Right ventricle myocardium inferior (tissue), 1 donor: ENCODE results near the gene CEBPB. TPM values are rescaled to one million over a fixed set of nuclear protein-coding genes. Genes with fewer than 3 reads are reported as not detected.

Experiments used
- ATAC-seq: fragments of 200-7000 bp; cut with Tn5 transposase; one replicate; pipeline ENCODE4 v1.9.1; 2020; ENCODE audit warnings: mild to moderate bottlenecking, moderate library complexity
- DNase-seq: peaks from one replicate; pipeline ENCODE4 v3.0.0; 2021; ENCODE audit errors: missing footprints
- intact Hi-C: fragments of 100-400 bp; cut with DNase I; formaldehyde crosslinking; loops from one replicate; pipeline ENCODE4 v1.11.0; 2022
- total RNA-seq: library from RNA; stranded (reverse); fragmentation: NEBNext Ultra II Directional; extraction: Animal tissue kit (Norgen Biotek cat#: 25700); gene quantifications from one replicate; pipeline ENCODE4 v1.2.1, GENCODE V29; 2021
- donor health status: DM: no; HTN: yes; CAD: no; lungs with severe emphysema.

Gene CEBPB
- total RNA-seq, 1 donor from 2014 or later: 62.4 TPM

- DNase-seq: peak; percentile 84
- no peak for ATAC-seq
- intact Hi-C loops: loop anchor here (1.0 to 10.0 kb wide), 4 partner anchors 209 to 555 kb away; no protein-coding TSS in a partner anchor
These were observed 864 bp upstream of the CEBPB start for GRCh38 chr20:50189681-50190250.

GRCh38 chr20:50191065-50191543 lies 474 bp downstream of the CEBPB start:
- intact Hi-C loops: loop anchor here (2.0 kb wide), 1 partner anchor 208 kb away; no protein-coding TSS in a partner anchor
- ATAC-seq: peak; percentile 2
- DNase-seq: peak; percentile 91

GRCh38 chr20:50191544-50192363 lies 1.1 kb downstream of the CEBPB start:
- intact Hi-C loops: loop anchor here (2.0 kb wide), 2 partner anchors 87 to 207 kb away; no protein-coding TSS in a partner anchor
- no peak for DNase-seq
- peak; percentile 0 for ATAC-seq

- ATAC-seq: peak; percentile 39
These were observed 2.0 kb downstream of the CEBPB start for GRCh38 chr20:50192364-50193198.

DNA sequence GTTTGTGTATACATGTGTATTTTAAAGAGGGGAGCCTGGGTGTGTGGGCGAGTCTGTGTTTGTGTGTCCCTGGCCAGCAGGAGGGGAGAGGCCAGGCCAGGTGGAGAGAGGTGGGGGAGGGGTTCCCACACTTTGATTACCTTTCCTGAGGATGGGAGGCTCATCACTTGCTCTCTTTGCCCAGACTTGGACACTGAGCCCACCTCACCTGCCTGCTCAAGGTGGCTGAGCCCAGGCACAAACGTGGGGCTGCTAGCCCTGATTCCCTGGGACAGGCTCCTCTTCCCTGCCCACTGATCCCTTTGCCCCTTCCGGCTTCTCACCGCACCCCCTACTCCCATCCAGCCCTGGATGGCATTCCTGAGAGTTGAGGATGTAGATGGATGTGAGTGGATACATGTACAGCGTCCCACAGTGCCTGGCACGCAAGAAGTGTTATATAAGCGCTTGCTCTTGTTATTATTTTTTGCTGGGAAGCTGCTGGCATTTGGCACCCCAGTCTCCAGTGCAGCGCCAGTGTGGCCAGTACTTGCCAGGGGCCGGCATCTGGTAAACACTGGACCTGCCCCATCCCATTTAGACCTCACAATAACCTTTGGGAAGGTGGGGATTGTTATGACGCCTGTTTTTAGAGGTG lies 2.7 kb downstream of the CEBPB start:
- DNase-seq (no peak), ATAC-seq (no peak)
- intact Hi-C loops: loop anchor here (2.0 kb wide), 1 partner anchor 85 kb away; no protein-coding TSS in a partner anchor

More at GRCh38 chr20:50192364-50193198, 2.0 kb downstream of the CEBPB start:
- peak; percentile 92 for DNase-seq
- intact Hi-C loops: loop anchor here (2.0 kb wide), 1 partner anchor 86 kb away; no protein-coding TSS in a partner anchor

- ATAC-seq: no peak
- intact Hi-C loops: loop anchor here (2.0 kb wide), 1 partner anchor 85 kb away; no protein-coding TSS in a partner anchor
- no peak for DNase-seq
These were observed 3.3 kb downstream of the CEBPB start for GRCh38 chr20:50193836-50194421.

- ATAC-seq (no peak), DNase-seq (no peak)
- intact Hi-C loops: no loop called here
These were observed 3.8 kb downstream of the CEBPB start for GRCh38 chr20:50194422-50194830.

GRCh38 chr20:50194831-50195523 lies 4.3 kb downstream of the CEBPB start:
- no peak for DNase-seq
- ATAC-seq: no peak
- intact Hi-C loops: no loop called here

GRCh38 chr20:50195524-50196120 lies 5.0 kb downstream of the CEBPB start:
- ATAC-seq (no peak), DNase-seq (no peak)
- intact Hi-C loops: no loop called here

- intact Hi-C loops: no loop called here
These were observed 5.6 kb downstream of the CEBPB start for GRCh38 chr20:50196248-50196647.

DNA sequence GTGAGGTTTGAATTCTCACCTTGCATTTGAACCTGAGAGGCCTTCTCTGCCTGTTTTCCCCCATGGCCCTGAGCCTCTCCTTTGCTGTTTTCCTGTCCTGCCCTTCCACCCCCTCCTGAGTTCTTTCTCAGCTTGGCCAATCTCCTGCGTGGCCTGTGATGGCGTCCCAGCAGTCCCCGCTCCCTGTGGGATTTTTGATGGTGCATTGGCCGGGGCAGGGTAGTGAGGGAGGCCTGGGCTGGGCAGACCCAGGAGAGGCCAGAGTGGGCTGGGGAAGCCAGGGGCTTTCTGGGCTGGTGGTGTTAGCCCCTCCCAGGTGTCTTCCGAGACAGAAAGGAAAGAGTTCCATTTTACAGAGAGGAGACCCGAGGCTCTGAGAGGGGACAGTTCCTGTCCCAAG lies 6.3 kb downstream of the CEBPB start:
- ATAC-seq (no peak), DNase-seq (no peak)
- intact Hi-C loops: no loop called here

More at GRCh38 chr20:50196248-50196647, 5.6 kb downstream of the CEBPB start:
- ATAC-seq (no peak), DNase-seq (no peak)

GRCh38 chr20:50197463-50198179 lies 7.0 kb downstream of the CEBPB start:
- intact Hi-C loops: no loop called here
- no peak for DNase-seq
- ATAC-seq: no peak

DNA sequence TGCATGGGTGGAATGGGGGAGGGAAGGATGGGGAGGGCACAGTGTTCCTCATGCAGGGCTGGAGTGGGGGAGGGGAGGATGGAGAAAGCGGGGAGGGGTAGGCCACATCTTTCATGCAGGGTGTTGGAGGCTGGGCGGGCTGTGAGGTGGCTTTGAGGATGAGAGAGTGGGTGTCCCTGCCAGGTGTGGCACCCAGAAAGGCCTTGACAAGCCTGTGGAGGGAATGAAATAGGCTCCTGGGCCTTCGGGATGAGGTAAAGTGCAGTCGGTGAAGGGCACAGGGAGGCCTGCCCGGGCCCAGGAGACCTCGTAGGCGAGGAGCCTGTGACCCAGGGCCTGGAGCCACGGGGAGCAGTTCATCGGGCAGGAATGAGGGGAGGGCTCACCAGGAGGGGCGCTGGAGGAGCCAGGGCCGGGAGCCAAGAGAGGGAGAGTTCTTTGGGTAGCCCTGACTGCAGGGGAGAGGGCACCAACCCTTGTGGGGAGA lies 7.6 kb downstream of the CEBPB start:
- intact Hi-C loops: no loop called here
- ATAC-seq (no peak), DNase-seq (no peak)

- ATAC-seq: no peak
- intact Hi-C loops: no loop called here
These were observed 8.1 kb downstream of the CEBPB start for GRCh38 chr20:50198716-50199115.

DNA sequence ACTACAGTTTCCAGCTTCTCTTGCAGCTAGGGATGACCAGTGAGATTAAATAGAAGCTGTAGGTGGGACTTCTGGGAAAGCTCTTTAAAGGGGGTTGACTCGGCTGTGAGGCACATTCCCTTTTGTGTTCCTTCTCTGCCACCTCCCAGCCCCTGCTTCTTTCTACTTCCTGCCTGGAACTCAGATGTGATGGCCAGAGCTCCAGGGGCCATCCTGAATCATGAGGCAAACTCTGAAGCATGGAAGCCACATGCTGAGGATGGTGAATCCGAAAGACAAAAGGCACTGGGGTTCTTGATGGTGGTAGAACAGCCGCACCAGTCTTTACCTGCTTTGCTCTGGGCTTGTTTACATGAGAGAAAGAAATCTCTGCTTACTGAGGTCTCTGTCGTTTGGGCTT lies 9.1 kb downstream of the CEBPB start:
- DNase-seq: no peak
- no peak for ATAC-seq
- intact Hi-C loops: no loop called here

More at GRCh38 chr20:50198716-50199115, 8.1 kb downstream of the CEBPB start:
- DNase-seq: no peak

GRCh38 chr20:50200482-50201104 lies 10.0 kb downstream of the CEBPB start:
- intact Hi-C loops: no loop called here
- ATAC-seq (peak; percentile 77), DNase-seq (no peak)
